HG03095 (cell line): ENCODE data around the gene RBL1.

Experiments
- ATAC-seq: cut with Tn5 transposase; IDR thresholded peaks from one replicate; pipeline ENCODE4 v1.9.1; 2021; ENCODE audit warnings: moderate library complexity; ENCODE audit not compliant: unreplicated experiment

RBL1 gene

GRCh38 chr20:36951979-36952738 is 143.6 kb downstream of the RBL1 start:
- no peak for ATAC-seq

DNA sequence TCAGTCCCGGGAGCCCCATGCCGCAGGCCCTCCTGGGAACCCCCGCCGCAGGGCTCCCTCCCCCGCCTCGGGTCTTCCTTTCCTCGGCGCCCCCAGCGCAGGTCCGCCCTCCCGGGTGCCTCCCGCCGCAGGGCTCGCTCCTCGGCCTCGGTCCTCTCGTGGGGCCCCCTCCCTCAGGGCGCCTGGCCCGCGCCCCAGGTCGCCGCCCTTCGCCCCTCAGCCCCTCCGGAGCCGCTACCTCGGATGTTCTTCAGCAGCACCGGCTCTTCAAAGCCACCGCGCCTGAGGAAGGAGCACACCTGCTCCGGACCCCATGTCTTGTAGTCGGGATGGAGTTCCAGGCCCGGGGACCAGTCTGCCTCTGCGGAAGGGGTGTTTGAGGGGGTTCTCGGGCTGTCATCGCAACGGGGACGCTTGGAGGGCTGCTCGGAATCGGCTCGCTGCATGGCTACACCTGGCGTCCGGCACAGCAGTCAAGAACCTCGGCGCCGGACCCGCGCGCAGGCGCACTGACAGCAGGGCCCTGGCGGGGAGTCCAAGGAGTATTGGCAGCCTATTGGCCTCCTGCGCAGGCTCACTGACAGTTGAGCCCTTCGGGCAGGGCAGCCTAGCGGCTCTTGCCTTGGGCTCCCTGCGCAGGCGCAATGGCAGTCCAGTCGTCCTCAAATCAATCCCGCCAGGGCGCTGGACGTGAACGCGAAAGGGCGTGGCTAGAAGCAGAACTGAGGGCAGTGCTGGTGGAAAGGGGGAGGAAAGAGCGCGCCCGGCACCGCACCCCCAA is 144.4 kb downstream of the RBL1 start, which contains the start of gene SAMHD1:
SAMHD1 (minus strand) TSS at position 511 of the 781 bp plus-strand sequence; CDS start at position 446, 65 bp downstream.
- peak; percentile 75 for ATAC-seq

- ATAC-seq: no peak
Observed at GRCh38 chr20:36950414-36951197, 145.2 kb downstream of the RBL1 start.
